SU-DHL-6 (cell line): ENCODE data around the gene FOXN3.

Source experiments
- CTCF ChIP-seq: fragments of 200-600 bp; sonication (generic); IDR thresholded peaks from one replicate; pipeline ENCODE4 v1.5.1; 2017; ENCODE audit warnings: antibody characterized with exemption, mild to moderate bottlenecking, low read length, moderate library complexity; ENCODE audit not compliant: insufficient read depth, poor library complexity, severe bottlenecking
- EZH2phosphoT487 ChIP-seq: fragments of 200-600 bp; sonication (generic), shearing (Covaris generic); conservative IDR thresholded peaks from 2 replicates; pipeline ENCODE4 v1.6.1; 2018; ENCODE audit warnings: mild to moderate bottlenecking, antibody characterized with exemption, low read length, moderate library complexity, mixed read lengths

DNA sequence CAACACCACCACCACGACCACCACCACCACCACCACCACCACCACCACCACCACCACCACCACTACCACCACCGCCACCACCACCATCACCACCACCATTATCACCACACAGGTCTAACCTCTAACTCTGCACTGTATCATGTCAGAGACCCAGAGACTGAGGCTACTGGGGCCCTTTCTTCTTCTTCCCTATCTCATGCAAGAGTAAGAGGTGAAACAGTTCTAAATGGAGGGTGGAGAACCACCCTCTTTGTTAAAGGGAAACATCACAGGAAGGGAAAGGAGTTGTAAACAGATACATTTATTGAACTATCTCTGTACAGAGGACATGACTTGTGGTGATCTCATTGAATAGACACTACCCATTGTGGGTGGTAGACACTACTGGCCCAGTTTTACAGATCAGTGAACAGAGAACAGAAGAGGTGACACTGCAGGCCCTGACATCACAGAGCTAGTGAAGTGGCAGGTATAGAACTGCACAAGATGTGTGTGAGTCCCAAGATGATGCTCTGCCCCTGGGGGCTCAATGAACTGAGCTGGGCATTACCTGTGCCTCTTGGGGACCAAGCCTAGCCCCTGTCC, 91.6 kb downstream of the FOXN3 start:
- TF ChIP-seq EZH2phosphoT487 (no peak), CTCF (no peak)
